Measurements from ENCODE around the gene MICB. TPM values are rescaled to one million over a fixed set of nuclear protein-coding genes. Genes with fewer than 3 reads are reported as not detected.

The MICB gene
- total RNA-seq, 1 experiment from 2014 or later: 37.0 TPM

DNA sequence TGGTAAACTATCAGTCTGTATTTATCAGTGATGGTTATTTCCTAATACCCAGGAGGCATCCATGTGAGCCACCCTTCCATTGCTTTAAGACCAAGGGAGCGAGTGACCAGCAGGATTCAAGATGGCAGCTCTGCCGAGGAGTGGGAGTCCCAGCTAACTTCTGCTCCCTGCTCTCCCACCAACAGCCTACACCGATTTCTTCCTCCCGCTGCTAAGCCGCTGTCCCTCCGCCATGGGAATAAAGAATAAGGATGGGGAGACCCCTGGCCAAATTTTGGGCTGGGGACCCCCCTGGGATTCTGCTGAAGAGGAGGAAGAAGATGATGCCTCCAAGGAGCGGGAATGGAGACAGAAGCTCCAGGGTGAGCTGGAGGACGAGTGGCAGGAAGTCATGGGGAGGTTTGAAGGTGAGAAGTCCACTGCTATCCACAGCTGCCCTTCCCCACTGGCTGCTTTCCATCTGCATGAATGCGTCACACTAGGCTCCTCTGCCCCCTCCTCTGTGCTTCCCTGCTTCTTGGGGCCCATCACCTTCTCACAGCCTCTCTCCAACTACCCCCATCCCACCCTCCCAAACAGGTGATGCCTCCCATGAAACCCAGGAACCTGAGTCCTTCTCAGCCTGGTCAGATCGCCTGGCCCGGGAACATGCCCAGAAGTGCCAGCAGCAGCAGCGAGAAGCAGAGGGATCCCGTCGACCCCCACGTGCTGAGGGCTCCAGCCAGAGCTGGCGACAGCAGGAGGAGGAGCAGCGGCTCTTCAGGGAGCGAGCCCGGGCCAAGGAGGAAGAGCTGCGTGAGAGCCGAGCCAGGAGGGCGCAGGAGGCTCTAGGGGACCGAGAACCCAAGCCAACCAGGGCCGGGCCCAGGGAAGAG is 59.7 kb downstream of the MICB start:
- Mint-ChIP-seq H3K9me3 (no peaks in the 10 kb centered on the region), H3K4me3 (no peak overlapping the region), H3K27ac (no peak overlapping the region)

DNA sequence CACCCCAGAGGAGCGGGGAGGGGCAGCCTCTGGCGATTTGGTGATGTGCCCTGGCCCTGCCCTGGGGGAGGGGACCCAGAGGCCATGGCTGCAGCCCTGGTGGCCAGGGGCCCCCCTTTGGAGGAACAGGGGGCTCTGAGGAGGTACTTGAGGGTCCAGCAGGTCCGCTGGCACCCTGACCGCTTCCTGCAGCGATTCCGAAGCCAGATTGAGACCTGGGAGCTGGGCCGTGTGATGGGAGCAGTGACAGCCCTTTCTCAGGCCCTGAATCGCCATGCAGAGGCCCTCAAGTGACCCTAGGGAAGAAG is 60.3 kb downstream of the MICB start:
- Mint-ChIP-seq H3K4me3 (no peak overlapping the region), H3K27me3 (ENCODE audit: low read depth) (no peaks in the 10 kb centered on the region; the same call in 1 of the 2 replicates), H3K9me3 (no peaks in the 10 kb centered on the region), H3K4me1 (peaks cover 9% of the 10 kb centered on the region), H3K36me3 (peaks cover 17% of the 10 kb centered on the region), H3K27ac (no peak overlapping the region)
- ChIA-PET CTCF (interaction anchor here (0.9 to 1.4 kb wide), 4 partner anchors 12 to 40 kb away, joined by 3 to 4 read pairs (median 4); partner anchors contain the start of genes ATP6V1G2 and LST1), POLR2A (interaction anchor here (1.3 kb wide), 1 partner anchor 23 kb away, joined by 3 read pairs; no protein-coding TSS in a partner anchor)
- DNase-seq (ENCODE audit: low spot score) (no peak), ATAC-seq (no peak)
- TF ChIP-seq SOX15 (CRISPR knock-in tag; IDR thresholded peaks at IDR 0.05) (no peak), FOXK1 (CRISPR knock-in tag; IDR thresholded peaks at IDR 0.05) (no peak), ETV6 (CRISPR knock-in tag; IDR thresholded peaks at IDR 0.05) (no peak), ZNF671 (CRISPR knock-in tag; IDR thresholded peaks at IDR 0.05) (no peak)
- TF ChIP-seq, protein P1, sequence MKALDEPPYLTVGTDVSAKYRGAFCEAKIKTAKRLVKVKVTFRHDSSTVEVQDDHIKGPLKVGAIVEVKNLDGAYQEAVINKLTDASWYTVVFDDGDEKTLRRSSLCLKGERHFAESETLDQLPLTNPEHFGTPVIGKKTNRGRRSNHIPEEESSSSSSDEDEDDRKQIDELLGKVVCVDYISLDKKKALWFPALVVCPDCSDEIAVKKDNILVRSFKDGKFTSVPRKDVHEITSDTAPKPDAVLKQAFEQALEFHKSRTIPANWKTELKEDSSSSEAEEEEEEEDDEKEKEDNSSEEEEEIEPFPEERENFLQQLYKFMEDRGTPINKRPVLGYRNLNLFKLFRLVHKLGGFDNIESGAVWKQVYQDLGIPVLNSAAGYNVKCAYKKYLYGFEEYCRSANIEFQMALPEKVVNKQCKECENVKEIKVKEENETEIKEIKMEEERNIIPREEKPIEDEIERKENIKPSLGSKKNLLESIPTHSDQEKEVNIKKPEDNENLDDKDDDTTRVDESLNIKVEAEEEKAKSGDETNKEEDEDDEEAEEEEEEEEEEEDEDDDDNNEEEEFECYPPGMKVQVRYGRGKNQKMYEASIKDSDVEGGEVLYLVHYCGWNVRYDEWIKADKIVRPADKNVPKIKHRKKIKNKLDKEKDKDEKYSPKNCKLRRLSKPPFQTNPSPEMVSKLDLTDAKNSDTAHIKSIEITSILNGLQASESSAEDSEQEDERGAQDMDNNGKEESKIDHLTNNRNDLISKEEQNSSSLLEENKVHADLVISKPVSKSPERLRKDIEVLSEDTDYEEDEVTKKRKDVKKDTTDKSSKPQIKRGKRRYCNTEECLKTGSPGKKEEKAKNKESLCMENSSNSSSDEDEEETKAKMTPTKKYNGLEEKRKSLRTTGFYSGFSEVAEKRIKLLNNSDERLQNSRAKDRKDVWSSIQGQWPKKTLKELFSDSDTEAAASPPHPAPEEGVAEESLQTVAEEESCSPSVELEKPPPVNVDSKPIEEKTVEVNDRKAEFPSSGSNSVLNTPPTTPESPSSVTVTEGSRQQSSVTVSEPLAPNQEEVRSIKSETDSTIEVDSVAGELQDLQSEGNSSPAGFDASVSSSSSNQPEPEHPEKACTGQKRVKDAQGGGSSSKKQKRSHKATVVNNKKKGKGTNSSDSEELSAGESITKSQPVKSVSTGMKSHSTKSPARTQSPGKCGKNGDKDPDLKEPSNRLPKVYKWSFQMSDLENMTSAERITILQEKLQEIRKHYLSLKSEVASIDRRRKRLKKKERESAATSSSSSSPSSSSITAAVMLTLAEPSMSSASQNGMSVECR (CRISPR knock-in tag; IDR thresholded peaks at IDR 0.05; ENCODE audit: borderline replicate concordance): no peak
- TF ChIP-seq, protein P2, sequence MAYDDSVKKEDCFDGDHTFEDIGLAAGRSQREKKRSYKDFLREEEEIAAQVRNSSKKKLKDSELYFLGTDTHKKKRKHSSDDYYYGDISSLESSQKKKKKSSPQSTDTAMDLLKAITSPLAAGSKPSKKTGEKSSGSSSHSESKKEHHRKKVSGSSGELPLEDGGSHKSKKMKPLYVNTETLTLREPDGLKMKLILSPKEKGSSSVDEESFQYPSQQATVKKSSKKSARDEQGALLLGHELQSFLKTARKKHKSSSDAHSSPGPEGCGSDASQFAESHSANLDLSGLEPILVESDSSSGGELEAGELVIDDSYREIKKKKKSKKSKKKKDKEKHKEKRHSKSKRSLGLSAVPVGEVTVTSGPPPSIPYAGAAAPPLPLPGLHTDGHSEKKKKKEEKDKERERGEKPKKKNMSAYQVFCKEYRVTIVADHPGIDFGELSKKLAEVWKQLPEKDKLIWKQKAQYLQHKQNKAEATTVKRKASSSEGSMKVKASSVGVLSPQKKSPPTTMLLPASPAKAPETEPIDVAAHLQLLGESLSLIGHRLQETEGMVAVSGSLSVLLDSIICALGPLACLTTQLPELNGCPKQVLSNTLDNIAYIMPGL (CRISPR knock-in tag; IDR thresholded peaks at IDR 0.05): no peak

More for the DNA sequence above, 59.7 kb downstream of the MICB start:
- ChIA-PET POLR2A (interaction anchor here (1.3 kb wide), 1 partner anchor 23 kb away, joined by 3 read pairs; no protein-coding TSS in a partner anchor), CTCF (interaction anchor here (0.7 to 2.1 kb wide), 5 partner anchors 11 to 79 kb away, joined by 3 to 7 read pairs (median 4); partner anchors contain the start of genes ATP6V1G2 and LST1)
- no peak for ATAC-seq
- no peak for TF ChIP-seq CBFB (CRISPR knock-in tag; IDR thresholded peaks at IDR 0.05; ENCODE audit: low read depth)
- TF ChIP-seq, protein P3, sequence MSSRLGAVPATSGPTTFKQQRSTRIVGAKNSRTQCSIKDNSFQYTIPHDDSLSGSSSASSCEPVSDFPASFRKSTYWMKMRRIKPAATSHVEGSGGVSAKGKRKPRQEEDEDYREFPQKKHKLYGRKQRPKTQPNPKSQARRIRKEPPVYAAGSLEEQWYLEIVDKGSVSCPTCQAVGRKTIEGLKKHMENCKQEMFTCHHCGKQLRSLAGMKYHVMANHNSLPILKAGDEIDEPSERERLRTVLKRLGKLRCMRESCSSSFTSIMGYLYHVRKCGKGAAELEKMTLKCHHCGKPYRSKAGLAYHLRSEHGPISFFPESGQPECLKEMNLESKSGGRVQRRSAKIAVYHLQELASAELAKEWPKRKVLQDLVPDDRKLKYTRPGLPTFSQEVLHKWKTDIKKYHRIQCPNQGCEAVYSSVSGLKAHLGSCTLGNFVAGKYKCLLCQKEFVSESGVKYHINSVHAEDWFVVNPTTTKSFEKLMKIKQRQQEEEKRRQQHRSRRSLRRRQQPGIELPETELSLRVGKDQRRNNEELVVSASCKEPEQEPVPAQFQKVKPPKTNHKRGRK (CRISPR knock-in tag; IDR thresholded peaks at IDR 0.05; ENCODE audit: borderline replicate concordance): no peak
- no peaks in the 10 kb centered on the region for H3K27me3 Mint-ChIP-seq (ENCODE audit: low read depth)
- DNase-seq (ENCODE audit: low spot score): no peak
- peaks cover 9% of the 10 kb centered on the region for H3K4me1 Mint-ChIP-seq
- peaks cover 17% of the 10 kb centered on the region for H3K36me3 Mint-ChIP-seq

DNA sequence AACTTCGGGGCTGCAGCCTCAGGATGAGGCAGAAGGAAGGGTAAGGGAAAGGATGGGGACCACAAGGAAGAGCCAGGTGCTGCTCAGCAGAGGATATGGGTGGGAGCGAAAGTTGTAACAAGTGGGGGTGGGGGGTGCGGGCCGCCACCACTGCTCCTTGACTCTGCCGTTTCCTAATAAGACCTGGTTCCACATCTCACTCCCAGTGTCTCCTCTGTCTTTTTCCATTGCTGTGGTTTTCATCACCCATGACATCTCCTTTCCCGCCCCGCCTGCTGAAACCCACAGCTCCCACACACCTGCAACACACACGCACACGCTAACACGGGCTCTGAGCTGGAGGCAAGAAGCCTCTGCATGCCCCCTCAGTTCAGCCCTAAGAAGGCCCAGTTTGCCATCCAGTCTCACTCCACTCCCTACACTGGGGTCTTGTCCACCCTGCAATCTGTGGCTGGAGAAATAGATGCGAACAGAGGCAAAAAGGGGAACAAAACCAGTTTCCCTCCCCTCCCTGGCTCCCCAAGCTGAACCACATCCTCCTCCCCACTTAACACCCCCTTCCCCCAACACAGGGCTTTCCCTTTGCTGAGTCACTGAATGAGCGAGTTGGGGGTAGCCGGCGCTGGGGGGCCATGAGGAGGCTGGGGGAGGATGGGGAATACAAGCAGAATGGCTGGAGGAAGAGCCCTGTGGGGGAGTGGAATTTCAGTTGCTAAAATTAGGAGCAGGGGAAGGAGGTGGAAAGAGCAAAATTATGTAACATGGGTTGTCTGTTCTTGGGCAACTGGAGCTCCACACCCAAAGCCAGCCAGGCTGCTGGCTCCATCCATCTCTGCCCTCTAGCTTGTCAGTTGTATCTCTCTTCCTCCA is 60.9 kb downstream of the MICB start:
- no peaks in the 10 kb centered on the region; the same call in 1 of the 2 replicates for H3K27me3 Mint-ChIP-seq (ENCODE audit: low read depth)
- DNase-seq (ENCODE audit: low spot score): no peak
- peaks cover 9% of the 10 kb centered on the region for H3K4me1 Mint-ChIP-seq
- POLR2A ChIA-PET: interaction anchor here (1.3 to 1.6 kb wide), 2 partner anchors 17 to 22 kb away, joined by 3 to 4 read pairs; partner anchors contain the start of gene DDX39B
- H3K27ac Mint-ChIP-seq: no peak overlapping the region
- H3K9me3 Mint-ChIP-seq: no peaks in the 10 kb centered on the region
- H3K36me3 Mint-ChIP-seq: peaks cover 17% of the 10 kb centered on the region
- H3K4me3 Mint-ChIP-seq: no peak overlapping the region
- CTCF ChIA-PET: interaction anchor here (0.9 to 1.4 kb wide), 5 partner anchors 12 to 40 kb away, joined by 3 to 4 read pairs (median 4); partner anchors contain the start of genes ATP6V1G2 and LST1
- ATAC-seq: no peak
- TF ChIP-seq NR2C2 (CRISPR knock-in tag; IDR thresholded peaks at IDR 0.05): no peak
- no peak for TF ChIP-seq ZNF121 (CRISPR knock-in tag; IDR thresholded peaks at IDR 0.05)
- TF ChIP-seq, protein P4, sequence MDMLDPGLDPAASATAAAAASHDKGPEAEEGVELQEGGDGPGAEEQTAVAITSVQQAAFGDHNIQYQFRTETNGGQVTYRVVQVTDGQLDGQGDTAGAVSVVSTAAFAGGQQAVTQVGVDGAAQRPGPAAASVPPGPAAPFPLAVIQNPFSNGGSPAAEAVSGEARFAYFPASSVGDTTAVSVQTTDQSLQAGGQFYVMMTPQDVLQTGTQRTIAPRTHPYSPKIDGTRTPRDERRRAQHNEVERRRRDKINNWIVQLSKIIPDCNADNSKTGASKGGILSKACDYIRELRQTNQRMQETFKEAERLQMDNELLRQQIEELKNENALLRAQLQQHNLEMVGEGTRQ (CRISPR knock-in tag; IDR thresholded peaks at IDR 0.05): no peak
- TF ChIP-seq EMX1 (CRISPR knock-in tag; IDR thresholded peaks at IDR 0.05): no peak
- no peak for TF ChIP-seq ESRRA (CRISPR knock-in tag; IDR thresholded peaks at IDR 0.05; ENCODE audit: borderline replicate concordance)
- no peak for TF ChIP-seq MXD4 (CRISPR knock-in tag; IDR thresholded peaks at IDR 0.05; ENCODE audit: borderline replicate concordance)
- no peak for TF ChIP-seq ZNF232 (CRISPR knock-in tag; IDR thresholded peaks at IDR 0.05)
- no peak for TF ChIP-seq CREB1 (CRISPR knock-in tag; IDR thresholded peaks at IDR 0.05)
- TF ChIP-seq, protein P5, sequence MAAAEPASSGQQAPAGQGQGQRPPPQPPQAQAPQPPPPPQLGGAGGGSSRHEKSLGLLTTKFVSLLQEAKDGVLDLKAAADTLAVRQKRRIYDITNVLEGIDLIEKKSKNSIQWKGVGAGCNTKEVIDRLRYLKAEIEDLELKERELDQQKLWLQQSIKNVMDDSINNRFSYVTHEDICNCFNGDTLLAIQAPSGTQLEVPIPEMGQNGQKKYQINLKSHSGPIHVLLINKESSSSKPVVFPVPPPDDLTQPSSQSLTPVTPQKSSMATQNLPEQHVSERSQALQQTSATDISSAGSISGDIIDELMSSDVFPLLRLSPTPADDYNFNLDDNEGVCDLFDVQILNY (CRISPR knock-in tag; IDR thresholded peaks at IDR 0.05): no peak
- TF ChIP-seq, protein P6, sequence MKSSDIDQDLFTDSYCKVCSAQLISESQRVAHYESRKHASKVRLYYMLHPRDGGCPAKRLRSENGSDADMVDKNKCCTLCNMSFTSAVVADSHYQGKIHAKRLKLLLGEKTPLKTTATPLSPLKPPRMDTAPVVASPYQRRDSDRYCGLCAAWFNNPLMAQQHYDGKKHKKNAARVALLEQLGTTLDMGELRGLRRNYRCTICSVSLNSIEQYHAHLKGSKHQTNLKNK (CRISPR knock-in tag; IDR thresholded peaks at IDR 0.05): no peak
- TF ChIP-seq, protein P7, sequence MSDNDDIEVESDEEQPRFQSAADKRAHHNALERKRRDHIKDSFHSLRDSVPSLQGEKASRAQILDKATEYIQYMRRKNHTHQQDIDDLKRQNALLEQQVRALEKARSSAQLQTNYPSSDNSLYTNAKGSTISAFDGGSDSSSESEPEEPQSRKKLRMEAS (CRISPR knock-in tag; IDR thresholded peaks at IDR 0.05): no peak
